DMS53 treated with DMSO at 0.1 percent for 48 hours (cell line): ENCODE data around the gene MICB.
A peak's percentile ranks its signal among the peaks of the same experiment; 100 is the strongest.
"Not testable (repeated sequence)": the region's sequence is repeated elsewhere in the genome, so short reads cannot be mapped to it uniquely, and the experiment has no call there.

Experiments
- DNase-seq: peaks from one replicate; lab custom pipeline; 2025; ENCODE audit not compliant: unreplicated experiment; lab: John Stamatoyannopoulos, UW

The MICB gene

DNA sequence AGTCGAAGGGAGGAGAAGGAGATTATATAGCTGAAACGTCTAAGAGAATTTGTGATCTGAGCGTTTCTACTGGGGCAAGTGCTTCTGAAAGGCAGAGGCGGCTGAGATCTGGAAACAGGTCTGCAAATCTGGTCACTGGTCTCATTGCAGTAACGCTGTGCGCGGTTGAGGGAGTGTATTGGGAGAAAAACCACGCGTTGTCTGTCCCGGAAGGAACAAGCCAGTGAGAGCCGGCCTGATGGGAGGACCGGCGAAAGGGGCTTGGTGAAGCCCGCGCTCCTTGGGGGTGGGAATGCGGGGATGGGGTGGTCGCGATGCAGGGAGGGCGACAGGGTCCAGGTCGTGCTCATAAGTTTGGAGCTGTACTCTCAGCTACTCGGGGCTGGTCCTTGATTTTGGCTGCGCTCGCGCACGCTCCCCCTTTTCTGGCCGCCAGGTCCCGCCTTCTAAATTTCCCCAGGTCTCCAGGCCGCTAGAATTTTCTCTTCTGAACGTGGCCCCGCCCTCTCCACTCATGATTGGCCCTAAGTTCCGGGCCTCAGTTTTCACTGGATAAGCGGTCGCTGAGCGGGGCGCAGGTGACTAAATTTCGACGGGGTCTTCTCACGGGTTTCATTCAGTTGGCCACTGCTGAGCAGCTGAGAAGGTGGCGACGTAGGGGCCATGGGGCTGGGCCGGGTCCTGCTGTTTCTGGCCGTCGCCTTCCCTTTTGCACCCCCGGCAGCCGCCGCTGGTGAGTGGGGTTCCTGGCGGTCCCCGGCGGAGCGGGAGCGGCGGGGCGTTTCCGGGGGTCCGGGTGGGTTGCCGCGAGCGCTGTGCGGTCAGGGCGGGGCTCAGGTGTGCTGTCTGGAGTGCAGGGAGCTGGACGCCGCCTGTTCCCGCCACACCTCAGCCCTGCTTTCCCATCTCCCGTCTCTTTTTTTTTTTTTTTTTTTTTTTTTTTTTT is at the start of gene MICB:
TSS of gene MICB (plus strand) at position 615 of the 946 bp plus-strand sequence. CDS start at position 664, 49 bp downstream.
- peak; percentile 89 for DNase-seq

DNA sequence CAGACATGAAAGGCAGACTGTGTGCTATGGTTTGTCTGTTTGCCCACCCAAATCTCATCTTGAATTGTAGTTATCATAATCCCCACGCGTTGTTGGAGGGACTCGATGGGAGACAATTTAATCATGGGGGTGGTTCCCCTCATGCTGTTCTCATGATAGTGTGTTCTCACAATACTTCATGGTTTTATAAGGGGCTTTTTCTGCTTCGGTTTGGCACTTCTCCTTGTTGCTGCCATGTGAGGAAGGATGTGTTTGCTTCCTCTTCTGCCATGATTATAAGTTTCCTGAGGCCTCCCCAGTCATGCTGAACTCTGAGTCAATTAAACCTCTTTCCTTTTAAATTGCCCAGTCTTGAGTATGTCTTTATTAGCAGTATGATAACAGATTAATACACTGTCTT is 47.2 kb upstream of the MICB start:
- DNase-seq, result no peak

- DNase-seq, result no peak
These were observed 45.1 kb upstream of the MICB start for GRCh38 chr6:31452859-31453258.

GRCh38 chr6:31453259-31453658 is 44.7 kb upstream of the MICB start:
- no peak for DNase-seq

- DNase-seq, result not testable (repeated sequence)
These were observed 38.1 kb upstream of the MICB start for GRCh38 chr6:31459864-31460263.

DNA sequence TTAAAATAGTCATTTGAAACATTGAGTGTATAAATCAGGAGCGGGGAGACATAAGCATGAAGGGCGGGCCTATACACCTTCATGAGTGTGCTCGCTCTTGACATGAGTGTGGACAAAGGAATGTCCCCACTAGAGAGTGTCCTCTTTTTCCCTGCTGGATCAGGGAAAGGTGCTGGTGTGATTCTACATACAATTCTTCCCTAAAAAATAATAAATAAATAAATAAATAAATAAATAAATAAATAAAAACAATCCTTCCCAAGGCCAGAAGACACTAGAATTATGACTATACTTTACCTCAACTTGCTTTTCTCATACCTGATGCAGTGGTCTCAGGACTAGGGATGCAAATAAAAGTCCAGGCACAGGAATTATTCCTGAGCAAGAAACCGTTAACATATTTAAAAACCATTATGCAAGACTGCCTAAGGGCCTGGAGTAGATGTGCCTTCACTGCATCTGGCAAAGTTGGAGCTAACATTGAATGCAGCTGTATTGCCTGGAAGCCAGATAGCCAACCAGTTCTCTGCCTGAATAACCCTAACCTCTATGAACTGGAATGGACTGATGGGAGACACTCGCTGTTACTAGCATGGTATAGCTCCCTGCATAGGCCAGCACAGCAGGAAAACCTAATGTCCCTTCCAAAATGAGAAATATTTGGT is 37.5 kb upstream of the MICB start:
- no peak for DNase-seq

- DNase-seq, result no peak
These were observed 35.6 kb upstream of the MICB start for GRCh38 chr6:31462026-31462963.

- DNase-seq, result peak; percentile 85
These were observed 34.7 kb upstream of the MICB start for GRCh38 chr6:31462964-31463870.

DNA sequence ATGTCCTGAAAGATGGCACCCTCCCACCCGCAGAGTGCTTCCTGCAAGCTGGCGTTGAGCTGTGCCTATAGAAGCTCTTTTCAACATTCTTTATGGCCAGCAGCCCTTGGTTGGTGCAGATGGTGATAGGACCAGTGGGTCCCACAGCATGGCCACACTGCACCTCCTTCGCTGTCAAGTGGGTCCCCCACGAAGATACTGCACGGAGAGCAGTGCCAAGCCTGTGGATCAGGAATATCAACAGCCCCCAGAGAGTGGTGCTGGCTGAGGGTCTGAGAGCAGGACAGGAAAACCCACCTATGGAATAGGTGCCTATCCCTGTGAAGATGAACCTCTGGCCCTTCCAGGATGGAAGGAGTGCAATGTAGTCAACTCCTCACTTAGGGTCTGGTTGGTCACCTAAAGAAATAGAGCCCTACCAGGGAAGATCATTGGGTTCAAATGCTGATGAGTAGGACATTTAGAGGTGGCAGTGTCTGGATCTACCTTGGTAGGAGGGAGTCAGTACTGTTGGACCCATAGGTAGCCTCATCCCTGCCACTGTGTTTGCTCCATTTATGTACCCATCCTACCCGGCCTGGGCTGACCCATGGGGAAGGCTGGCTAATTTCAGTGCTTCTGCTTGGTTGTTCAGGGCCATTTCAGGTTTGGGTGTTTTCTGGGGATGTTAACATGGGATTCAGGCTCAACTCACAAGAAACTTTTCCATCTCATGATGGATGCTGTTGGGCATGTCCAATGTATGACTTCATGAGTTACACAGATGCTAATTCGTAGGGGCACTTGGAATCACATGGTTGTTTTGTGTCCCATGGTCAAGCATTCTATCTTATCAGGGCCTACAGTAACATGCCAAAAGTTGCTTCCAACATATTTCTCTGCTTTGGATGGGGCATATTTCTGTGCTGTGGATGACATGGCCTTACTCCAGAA is 33.4 kb upstream of the MICB start:
- DNase-seq, result no peak

DNA sequence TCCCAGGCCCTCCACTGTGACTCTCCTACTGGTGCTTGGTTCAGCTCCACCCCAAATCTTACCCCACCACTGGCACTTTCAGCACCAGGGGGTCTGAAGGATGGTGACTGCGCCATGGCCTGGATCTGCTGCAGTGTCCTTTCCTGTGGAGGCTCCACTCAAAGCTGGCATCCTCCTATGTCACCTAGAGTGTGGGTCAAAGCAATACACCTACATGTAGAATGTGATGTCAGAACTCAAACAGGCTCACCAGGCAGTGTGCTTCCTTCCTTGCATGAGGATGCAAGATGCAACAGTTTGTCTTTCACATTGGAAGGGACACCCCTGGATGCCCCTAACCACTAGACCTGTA is 32.8 kb upstream of the MICB start:
- DNase-seq, result no peak

- no peak for DNase-seq
These were observed 32.2 kb upstream of the MICB start for GRCh38 chr6:31465718-31466117.

DNA sequence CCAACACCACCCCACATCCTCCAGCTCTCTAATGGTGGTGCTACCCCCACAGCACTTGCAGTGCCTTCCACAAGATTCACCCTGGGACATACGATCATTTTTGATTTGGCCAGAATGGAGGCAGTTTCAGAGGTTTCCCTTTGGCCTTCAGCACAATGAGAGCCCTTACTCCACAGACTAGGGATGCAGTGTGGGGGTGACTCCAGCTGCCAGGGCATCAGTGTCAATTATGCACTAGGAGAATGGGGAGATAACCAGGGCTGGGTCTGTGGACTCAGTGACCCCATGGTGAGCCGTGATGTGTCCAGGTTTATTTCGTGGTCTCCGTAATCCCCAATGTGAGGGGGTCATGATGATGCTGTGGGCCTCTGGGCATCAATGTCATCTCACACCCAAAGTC is 31.5 kb upstream of the MICB start:
- no peak for DNase-seq

GRCh38 chr6:31467151-31467550 is 30.8 kb upstream of the MICB start:
- DNase-seq, result no peak

GRCh38 chr6:31468311-31468710 is 29.6 kb upstream of the MICB start:
- no peak for DNase-seq

GRCh38 chr6:31470801-31471200 is 27.1 kb upstream of the MICB start:
- no peak for DNase-seq

- no peak for DNase-seq
These were observed 26.2 kb upstream of the MICB start for GRCh38 chr6:31471711-31472110.

DNA sequence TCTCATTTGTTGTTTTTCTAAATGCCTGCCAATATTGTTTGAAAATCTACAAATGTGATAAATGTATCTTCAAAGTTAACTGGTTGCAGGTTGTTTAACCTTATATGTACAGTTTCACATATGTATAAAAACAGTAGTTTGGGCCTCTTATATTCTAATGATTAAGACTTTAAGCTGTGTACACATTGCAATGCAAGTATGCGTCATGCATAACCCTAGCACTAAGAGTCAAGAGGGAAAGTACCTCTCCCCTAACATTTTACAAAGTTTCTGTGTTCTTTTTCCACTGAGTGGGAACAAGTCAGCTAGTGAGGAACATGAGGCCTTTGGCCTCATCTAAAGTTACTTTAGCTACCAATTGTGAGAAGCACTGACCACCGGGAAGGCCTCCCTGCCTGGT is 25.7 kb upstream of the MICB start:
- no peak for DNase-seq

GRCh38 chr6:31473244-31473643 is 24.7 kb upstream of the MICB start:
- DNase-seq, result no peak
